Cerebellar cortex (tissue), 1 donor: ENCODE data around the gene FRMPD1.

Experiments used
- DNase-seq: peaks from one replicate; pipeline ENCODE4 v3.0.0-alpha.2; 2015; ENCODE audit warnings: low spot score

FRMPD1 gene

GRCh38 chr9:37776328-37776727, 125.6 kb downstream of the FRMPD1 start:
- no peak for DNase-seq

- DNase-seq = no peak
Observed at GRCh38 chr9:37778534-37778933, 127.8 kb downstream of the FRMPD1 start.

GRCh38 chr9:37784291-37784615, 133.5 kb downstream of the FRMPD1 start:
- no peak for DNase-seq

GRCh38 chr9:37784616-37785483, 134.1 kb downstream of the FRMPD1 start, which contains the start of gene EXOSC3:
TSS of gene EXOSC3 (minus strand) at chr9:37785064. CDS start at chr9:37785044, 20 bp downstream.
- peak; percentile 95 for DNase-seq

GRCh38 chr9:37787059-37787458, 136.3 kb downstream of the FRMPD1 start:
- DNase-seq = no peak

GRCh38 chr9:37788332-37788731, 137.6 kb downstream of the FRMPD1 start:
- no peak for DNase-seq

- no peak for DNase-seq
Observed at GRCh38 chr9:37790096-37790495, 139.3 kb downstream of the FRMPD1 start.

GRCh38 chr9:37792122-37792521, 141.4 kb downstream of the FRMPD1 start:
- no peak for DNase-seq

GRCh38 chr9:37796232-37796631, 145.5 kb downstream of the FRMPD1 start:
- no peak for DNase-seq
